Osteoblast (primary cell): ENCODE data around the gene NCLN. TPM values are rescaled to one million over a fixed set of nuclear protein-coding genes. Genes with fewer than 3 reads are reported as not detected.
A peak's percentile ranks its signal among the peaks of the same experiment; 100 is the strongest.
"Not testable (repeated sequence)": the region's sequence is repeated elsewhere in the genome, so short reads cannot be mapped to it uniquely, and the experiment has no call there.

Experiments used
- DNase-seq: peaks from one replicate; pipeline ENCODE4 v3.0.0; 2011; ENCODE audit warnings: low spot score, mixed read lengths; ENCODE audit not compliant: insufficient read length; ENCODE audit errors: missing footprints
- H2AFZ ChIP-seq: 2 replicates; pipeline ENCODE4 v1.6.0; 2011; ENCODE audit warnings: mild to moderate bottlenecking, low read length
- H3K27ac ChIP-seq: 2 replicates; pipeline ENCODE4 v1.5.1; 2011; ENCODE audit warnings: mild to moderate bottlenecking, low read depth, low read length, moderate library complexity
- H3K27me3 ChIP-seq: 2 replicates; pipeline ENCODE4 v1.6.0; 2012; ENCODE audit warnings: mild to moderate bottlenecking, control low read depth, inconsistent platforms, low read length, moderate library complexity; ENCODE audit not compliant: insufficient read depth
- H3K36me3 ChIP-seq: 2 replicates; pipeline ENCODE4 v1.5.1; 2011; ENCODE audit warnings: mild to moderate bottlenecking, low read length, control low read depth, moderate library complexity; ENCODE audit not compliant: insufficient read depth
- H3K4me1 ChIP-seq: 2 replicates; pipeline ENCODE4 v1.5.1; 2011; ENCODE audit warnings: mild to moderate bottlenecking, low read length, control low read depth, moderate library complexity; ENCODE audit not compliant: insufficient read depth
- H3K4me2 ChIP-seq: 2 replicates; pipeline ENCODE4 v1.6.0; 2011; ENCODE audit warnings: mild to moderate bottlenecking, low read length; ENCODE audit not compliant: insufficient read depth
- H3K4me3 ChIP-seq: fragments of 200-600 bp; sonication (generic); 3 replicates; pipeline ENCODE4 v1.5.1; 2012; ENCODE audit warnings: mild to moderate bottlenecking, low read length, inconsistent platforms; ENCODE audit not compliant: insufficient read depth
- H3K79me2 ChIP-seq: 2 replicates; pipeline ENCODE4 v1.6.0; 2012; ENCODE audit warnings: mild to moderate bottlenecking, low read length, control low read depth, inconsistent platforms; ENCODE audit not compliant: insufficient read depth
- H3K9me3 ChIP-seq: 2 replicates; pipeline ENCODE4 v1.5.1; 2011; ENCODE audit warnings: low read depth, low read length, control low read depth
- H4K20me1 ChIP-seq: 2 replicates; pipeline ENCODE4 v1.6.0; 2012; ENCODE audit warnings: mild to moderate bottlenecking, low read length, control low read depth; ENCODE audit not compliant: insufficient read depth
- CTCF ChIP-seq: IDR thresholded peaks from 2 replicates; pipeline ENCODE4 v1.5.1; 2011; ENCODE audit warnings: mild to moderate bottlenecking, low read depth, low read length, moderate library complexity; ENCODE audit errors: extremely low read depth
- total RNA-seq: library from RNA; depleted of rRNA; stranded (reverse); fragments of >200 nt; gene quantifications from 2 replicates; pipeline ENCODE4 v1.2.3, GENCODE V29; 2012

The NCLN gene
- total RNA-seq, 1 donor, result 39.4 TPM

- Histone ChIP-seq H3K27me3 (no peaks in the 10 kb centered on the region), H4K20me1 (peaks cover 5% of the 10 kb centered on the region), H3K9me3 (no peaks in the 10 kb centered on the region), H3K27ac (no peak overlapping the region), H3K4me3 (no peak overlapping the region), H3K4me2 (no peak overlapping the region), H3K79me2 (no peaks in the 10 kb centered on the region), H2AFZ (no peak overlapping the region), H3K4me1 (no peaks in the 10 kb centered on the region), H3K36me3 (peaks cover 13% of the 10 kb centered on the region)
- no peak for TF ChIP-seq CTCF
- peak; percentile 81 for DNase-seq
These were observed 25.5 kb downstream of the NCLN start for GRCh38 chr19:3211191-3211590.

- Histone ChIP-seq H4K20me1 (peaks cover 5% of the 10 kb centered on the region), H3K4me2 (no peak overlapping the region), H3K4me1 (no peaks in the 10 kb centered on the region), H3K4me3 (no peak overlapping the region), H3K27me3 (no peaks in the 10 kb centered on the region), H3K79me2 (no peaks in the 10 kb centered on the region), H3K9me3 (no peaks in the 10 kb centered on the region), H3K27ac (no peak overlapping the region), H2AFZ (no peak overlapping the region), H3K36me3 (no peaks in the 10 kb centered on the region)
- no peak for TF ChIP-seq CTCF
- DNase-seq, result peak; percentile 29
These were observed 27.4 kb downstream of the NCLN start for GRCh38 chr19:3213159-3213558.

- no peaks in the 10 kb centered on the region for H3K36me3 ChIP-seq
These were observed 31.1 kb downstream of the NCLN start for GRCh38 chr19:3216874-3217273.

GRCh38 chr19:3220576-3220975, 34.8 kb downstream of the NCLN start:
- TF ChIP-seq CTCF, result no peak
- H3K27ac ChIP-seq, result no peak overlapping the region

More at GRCh38 chr19:3216874-3217273, 31.1 kb downstream of the NCLN start:
- Histone ChIP-seq H2AFZ (no peak overlapping the region), H3K4me1 (no peaks in the 10 kb centered on the region), H3K9me3 (no peaks in the 10 kb centered on the region), H3K27ac (no peak overlapping the region), H3K79me2 (no peaks in the 10 kb centered on the region), H3K4me2 (no peak overlapping the region), H4K20me1 (no peaks in the 10 kb centered on the region), H3K4me3 (no peak overlapping the region), H3K27me3 (no peaks in the 10 kb centered on the region)
- no peak for TF ChIP-seq CTCF
- peak; percentile 58 for DNase-seq

GRCh38 chr19:3221576-3221975, 35.8 kb downstream of the NCLN start:
- not testable (repeated sequence) for H3K36me3 ChIP-seq, H3K4me1 ChIP-seq, H3K4me2 ChIP-seq, H2AFZ ChIP-seq, H3K9me3 ChIP-seq, H3K4me3 ChIP-seq, DNase-seq, H4K20me1 ChIP-seq, H3K27ac ChIP-seq, H3K79me2 ChIP-seq
- peaks cover 10% of the 10 kb centered on the region for H3K27me3 ChIP-seq

More at GRCh38 chr19:3220576-3220975, 34.8 kb downstream of the NCLN start:
- no peak overlapping the region for H3K4me2 ChIP-seq
- H3K9me3 ChIP-seq, result no peaks in the 10 kb centered on the region
- no peaks in the 10 kb centered on the region for H3K36me3 ChIP-seq
- no peak overlapping the region for H3K4me3 ChIP-seq
- DNase-seq, result no peak
- H4K20me1 ChIP-seq, result no peaks in the 10 kb centered on the region
- H3K27me3 ChIP-seq, result peaks cover 2% of the 10 kb centered on the region
- H3K4me1 ChIP-seq, result no peaks in the 10 kb centered on the region
- H3K79me2 ChIP-seq, result no peaks in the 10 kb centered on the region
- no peak overlapping the region for H2AFZ ChIP-seq
